A549 (cell line): Measurements from ENCODE around the gene KCNE4. TPM values are rescaled to one million over a fixed set of nuclear protein-coding genes. Genes with fewer than 3 reads are reported as not detected.

ENCODE experiments used
- ATAC-seq, 2 experiments: fragments of 200-7000 bp in 1 of 2; fragments of >200 bp in 1 of 2; cut with Nextera tagmentation in 1 of 2; cut with Tn5 transposase in 1 of 2; 3 replicates each; pipeline versions ENCODE4 v1.8.0 to v1.9.1; 2018 to 2020; ENCODE audit warnings: mild to moderate bottlenecking in 1 of 2, moderate library complexity in 1 of 2
- CTCF ChIA-PET: fragments of 300-600 bp; sonication (Branson Sonifier 250); formaldehyde crosslinking; extraction: SDS; loops from one replicate; lab custom pipeline; 2021; ENCODE audit warnings: antibody characterized with exemption, inconsistent platforms; lab: Yijun Ruan, JAX
- POLR2A ChIA-PET: fragments of 350-600 bp; formaldehyde crosslinking; extraction: SDS; loops from one replicate; lab custom pipeline; 2021; ENCODE audit warnings: antibody characterized with exemption, inconsistent platforms; lab: Yijun Ruan, JAX
- DNase-seq, 2 experiments: peaks; one replicate each; pipeline versions ENCODE4 v3.0.0 to v3.0.0-alpha.2; 2011 to 2016; ENCODE audit warnings: low read depth in 1 of 2, low spot score in 1 of 2
- FAIRE-seq: peaks from 2 replicates; lab custom pipeline; 2011; peaks lifted over from hg19 to GRCh38; lab: Jason Lieb, UNC
- H3K27ac ChIP-seq, 2 experiments: fragments of >200 bp; sonication (Bioruptor Twin); formaldehyde crosslinking; 3 replicates each; pipeline ENCODE4 v1.5.1; 2016 to 2017
- H3K4me1 ChIP-seq: fragments of >200 bp; sonication (Bioruptor Twin); formaldehyde crosslinking; 3 replicates; pipeline ENCODE4 v1.6.1; 2016
- H3K4me2 ChIP-seq: fragments of >200 bp; sonication (Bioruptor Twin); formaldehyde crosslinking; 3 replicates; pipeline ENCODE4 v1.6.1; 2016
- H3K4me3 ChIP-seq: fragments of >200 bp; sonication (Bioruptor Twin); formaldehyde crosslinking; 3 replicates; pipeline ENCODE4 v1.5.1; 2016
- H3K9me3 ChIP-seq: fragments of >200 bp; sonication (Bioruptor Twin); formaldehyde crosslinking; 3 replicates; pipeline ENCODE4 v1.6.1; 2016
- CEBPB ChIP-seq, 2 experiments: fragments of >200 bp in 1 of 2; sonication (Bioruptor Twin) in 1 of 2; formaldehyde crosslinking in 1 of 2; IDR thresholded peaks; 2 replicates each; pipeline ENCODE4 v1.6.1; 2012 to 2016
- CHD4 ChIP-seq: fragments of 200-600 bp; sonication (generic); IDR thresholded peaks from 2 replicates; pipeline ENCODE4 v1.6.1; 2016; ENCODE audit warnings: antibody characterized with exemption, mild to moderate bottlenecking, borderline replicate concordance
- EHF ChIP-seq: fragments of 250-450 bp; sonication (Bioruptor Pico); IDR thresholded peaks from 2 replicates; pipeline ENCODE4 v1.5.0; 2020; ENCODE audit warnings: mild to moderate bottlenecking
- ESRRA ChIP-seq: fragments of 150-350 bp; IDR thresholded peaks from 2 replicates; pipeline ENCODE4 v1.6.1; 2014; ENCODE audit warnings: mild to moderate bottlenecking, low read length, borderline replicate concordance
- FOXS1 ChIP-seq: fragments of 250-450 bp; sonication (Bioruptor Pico); IDR thresholded peaks from 2 replicates; pipeline ENCODE4 v1.5.0; 2020; ENCODE audit warnings: mild to moderate bottlenecking, moderate library complexity
- HOXB13 ChIP-seq: fragments of 250-450 bp; sonication (Bioruptor Pico); IDR thresholded peaks from 2 replicates; pipeline ENCODE4 v1.5.0; 2020; ENCODE audit warnings: low read depth, mild to moderate bottlenecking, moderate library complexity
- HOXB5 ChIP-seq: fragments of 250-450 bp; sonication (Bioruptor Pico); IDR thresholded peaks from 2 replicates; pipeline ENCODE4 v1.5.0; 2020; ENCODE audit warnings: mild to moderate bottlenecking, moderate library complexity
- JUN ChIP-seq, 2 experiments: fragments of >200 bp; sonication (Bioruptor Twin); formaldehyde crosslinking; IDR thresholded peaks; 2 replicates in 1 of 2; 3 replicates in 1 of 2; pipeline ENCODE4 v1.6.1; 2016 to 2017
- JUNB ChIP-seq: fragments of >200 bp; sonication (Bioruptor Twin); formaldehyde crosslinking; IDR thresholded peaks from 2 replicates; pipeline ENCODE4 v1.6.1; 2016
- KDM1A ChIP-seq: fragments of 200-600 bp; sonication (generic); IDR thresholded peaks from 2 replicates; pipeline ENCODE4 v1.6.1; 2016; ENCODE audit warnings: low read depth, mild to moderate bottlenecking
- MAFK ChIP-seq: fragments of 450-650 bp; IDR thresholded peaks from 2 replicates; pipeline ENCODE4 v1.6.1; 2014; ENCODE audit not compliant: partially characterized antibody
- MYC ChIP-seq: IDR thresholded peaks from 2 replicates; pipeline ENCODE4 v1.6.1; 2012; ENCODE audit warnings: mild to moderate bottlenecking, inconsistent platforms, low read length, improper control_type of control experiment, borderline replicate concordance
- NFE2L2 ChIP-seq: fragments of 150-350 bp; conservative IDR thresholded peaks from 2 replicates; pipeline ENCODE4 v1.6.1; 2014; ENCODE audit warnings: low read length
- POLR2A ChIP-seq: IDR thresholded peaks from 2 replicates; pipeline ENCODE4 v1.6.1; 2012; ENCODE audit warnings: mild to moderate bottlenecking, low read length
- RAD21 ChIP-seq, 2 experiments: fragments of >200 bp in 1 of 2; sonication (Bioruptor Twin) in 1 of 2; formaldehyde crosslinking in 1 of 2; IDR thresholded peaks in 1 of 2; conservative IDR thresholded peaks in 1 of 2; 2 replicates in 1 of 2; 3 replicates in 1 of 2; pipeline ENCODE4 v1.6.1; 2012 to 2018; ENCODE audit warnings: inconsistent platforms in 1 of 2
- RARB ChIP-seq: fragments of 250-450 bp; sonication (Bioruptor Pico); IDR thresholded peaks from 2 replicates; pipeline ENCODE4 v1.8.0; 2021; ENCODE audit warnings: mild to moderate bottlenecking, moderate library complexity
- RNF2 ChIP-seq: fragments of 200-600 bp; sonication (generic); IDR thresholded peaks from 2 replicates; pipeline ENCODE4 v1.6.1; 2016; ENCODE audit warnings: low read depth, mild to moderate bottlenecking, antibody characterized with exemption, moderate library complexity, borderline replicate concordance
- SMC3 ChIP-seq: fragments of >200 bp; sonication (Bioruptor Twin); formaldehyde crosslinking; IDR thresholded peaks from 3 replicates; pipeline ENCODE4 v1.6.1; 2018; ENCODE audit warnings: inconsistent platforms
- ZFP36 ChIP-seq: fragments of 450-650 bp; IDR thresholded peaks from 2 replicates; pipeline ENCODE4 v1.6.1; 2014; ENCODE audit warnings: borderline replicate concordance; ENCODE audit not compliant: partially characterized antibody
- ZNF302 ChIP-seq: fragments of 250-450 bp; sonication (Bioruptor Pico); IDR thresholded peaks from 2 replicates; pipeline ENCODE4 v1.9.0; 2021; ENCODE audit warnings: inconsistent platforms, mild to moderate bottlenecking, moderate library complexity
- ZSCAN20 ChIP-seq: fragments of 250-450 bp; sonication (Bioruptor Pico); IDR thresholded peaks from 2 replicates; pipeline ENCODE4 v1.8.0; 2022; ENCODE audit warnings: mild to moderate bottlenecking, moderate library complexity
- WGBS: methylation state at CpG from one replicate; pipeline ENCODE4 v1.1.6; 2017; ENCODE audit errors: missing lambda C conversion rate; 5-methylcytosine and 5-hydroxymethylcytosine counted together
- polyA plus RNA-seq, 4 experiments: library from polyadenylated mRNA; depleted of rRNA in 3 of 4; stranded (reverse); fragments of >200 nt; fragmentation: RNase III in 1 of 4; extraction: RNeasy Plus Mini Kit Qiagen cat#74134 plus additional on column Dnase treatment in 1 of 4; gene quantifications; 2 replicates in 3 of 4; 3 replicates in 1 of 4; pipeline ENCODE4 v1.2.3, GENCODE V29; 2011 to 2017
- TF ChIP-seq, protein P1 (sequence below): fragments of 450-650 bp; IDR thresholded peaks from 2 replicates; pipeline ENCODE4 v1.6.1; 2014; ENCODE audit warnings: antibody characterized with exemption
- TF ChIP-seq, protein P2 (sequence below): IDR thresholded peaks from 2 replicates; pipeline ENCODE4 v1.6.1; 2012; ENCODE audit warnings: low read depth, borderline replicate concordance
- TF ChIP-seq, protein P3 (sequence below): fragments of 200-600 bp; sonication (generic); IDR thresholded peaks from 2 replicates; pipeline ENCODE4 v1.6.1; 2016; ENCODE audit warnings: antibody characterized with exemption, mild to moderate bottlenecking, moderate library complexity
- TF ChIP-seq, protein P4 (sequence below): fragments of 150-350 bp; IDR thresholded peaks from 2 replicates; pipeline ENCODE4 v1.6.1; 2014; ENCODE audit warnings: low read depth, mild to moderate bottlenecking, low read length

The KCNE4 gene
- polyA plus RNA-seq, 2 of the 4 experiments (the other 2 are of a cell fraction) = 1.4 to 3.6 TPM

DNA sequence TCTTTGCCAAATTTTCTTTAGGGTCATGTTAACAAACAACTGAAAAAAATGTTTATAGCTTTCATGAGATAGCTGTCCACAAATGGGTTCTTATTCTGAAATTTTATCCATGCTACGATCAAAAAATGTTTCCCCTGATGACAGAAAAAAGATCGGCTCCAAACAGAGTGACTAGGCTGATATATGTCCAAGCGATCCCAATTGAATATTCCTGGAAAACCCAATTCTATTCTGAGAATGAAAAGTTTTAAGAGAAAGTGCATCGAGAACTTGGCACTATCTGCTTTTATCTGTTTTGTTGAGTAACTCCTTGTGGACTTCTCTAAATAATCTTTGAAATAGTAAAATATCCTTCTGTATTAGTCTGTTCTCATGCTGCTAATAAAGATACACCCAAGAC, 19.1 kb downstream of the KCNE4 start (continued):
- no peak for TF ChIP-seq NFE2L2
- TF ChIP-seq FOXS1 (CRISPR knock-in tag) = no peak
- TF ChIP-seq, protein P1, sequence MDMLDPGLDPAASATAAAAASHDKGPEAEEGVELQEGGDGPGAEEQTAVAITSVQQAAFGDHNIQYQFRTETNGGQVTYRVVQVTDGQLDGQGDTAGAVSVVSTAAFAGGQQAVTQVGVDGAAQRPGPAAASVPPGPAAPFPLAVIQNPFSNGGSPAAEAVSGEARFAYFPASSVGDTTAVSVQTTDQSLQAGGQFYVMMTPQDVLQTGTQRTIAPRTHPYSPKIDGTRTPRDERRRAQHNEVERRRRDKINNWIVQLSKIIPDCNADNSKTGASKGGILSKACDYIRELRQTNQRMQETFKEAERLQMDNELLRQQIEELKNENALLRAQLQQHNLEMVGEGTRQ = no peak

DNA sequence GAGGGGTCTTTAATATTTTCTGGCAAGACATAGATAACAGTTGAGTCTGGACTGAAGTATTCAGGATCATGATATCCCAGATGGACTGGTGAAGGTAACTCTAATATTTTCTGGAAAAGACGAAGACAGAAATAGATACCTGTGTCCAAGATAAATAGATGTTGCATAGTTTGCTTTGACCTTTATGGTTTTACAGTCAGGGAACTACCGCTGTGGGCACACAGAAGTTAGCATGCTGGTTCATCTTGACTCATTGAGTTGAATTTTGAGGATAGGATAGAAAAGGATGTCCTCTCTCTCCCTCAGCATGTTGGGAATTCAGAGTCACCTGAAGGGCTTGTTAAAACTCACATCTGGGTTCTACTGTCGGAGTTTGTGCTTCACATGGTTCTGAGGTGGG, 20.8 kb downstream of the KCNE4 start:
- H3K4me3 ChIP-seq = no peak overlapping the region
- no peaks in the 10 kb centered on the region for H3K4me1 ChIP-seq
- TF ChIP-seq MAFK = no peak
- no peak for TF ChIP-seq ZNF302 (CRISPR knock-in tag)
- no peak for TF ChIP-seq SMC3
- no peak for TF ChIP-seq CEBPB (IDR thresholded peaks at IDR 0.05)
- TF ChIP-seq RARB (CRISPR knock-in tag) = no peak
- TF ChIP-seq, protein P2, sequence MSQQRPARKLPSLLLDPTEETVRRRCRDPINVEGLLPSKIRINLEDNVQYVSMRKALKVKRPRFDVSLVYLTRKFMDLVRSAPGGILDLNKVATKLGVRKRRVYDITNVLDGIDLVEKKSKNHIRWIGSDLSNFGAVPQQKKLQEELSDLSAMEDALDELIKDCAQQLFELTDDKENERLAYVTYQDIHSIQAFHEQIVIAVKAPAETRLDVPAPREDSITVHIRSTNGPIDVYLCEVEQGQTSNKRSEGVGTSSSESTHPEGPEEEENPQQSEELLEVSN = no peak
- TF ChIP-seq RNF2 = no peak
- TF ChIP-seq JUN (IDR thresholded peaks at IDR 0.05) = no peak
- TF ChIP-seq HOXB13 (CRISPR knock-in tag) = no peak
- no peak for TF ChIP-seq ESRRA
- TF ChIP-seq EHF (CRISPR knock-in tag) = no peak
- no peak for TF ChIP-seq POLR2A
- TF ChIP-seq MYC = no peak
- no peak for TF ChIP-seq FOXS1 (CRISPR knock-in tag)
- no peak for TF ChIP-seq HOXB5 (CRISPR knock-in tag)
- TF ChIP-seq KDM1A = no peak
- TF ChIP-seq, protein P3, sequence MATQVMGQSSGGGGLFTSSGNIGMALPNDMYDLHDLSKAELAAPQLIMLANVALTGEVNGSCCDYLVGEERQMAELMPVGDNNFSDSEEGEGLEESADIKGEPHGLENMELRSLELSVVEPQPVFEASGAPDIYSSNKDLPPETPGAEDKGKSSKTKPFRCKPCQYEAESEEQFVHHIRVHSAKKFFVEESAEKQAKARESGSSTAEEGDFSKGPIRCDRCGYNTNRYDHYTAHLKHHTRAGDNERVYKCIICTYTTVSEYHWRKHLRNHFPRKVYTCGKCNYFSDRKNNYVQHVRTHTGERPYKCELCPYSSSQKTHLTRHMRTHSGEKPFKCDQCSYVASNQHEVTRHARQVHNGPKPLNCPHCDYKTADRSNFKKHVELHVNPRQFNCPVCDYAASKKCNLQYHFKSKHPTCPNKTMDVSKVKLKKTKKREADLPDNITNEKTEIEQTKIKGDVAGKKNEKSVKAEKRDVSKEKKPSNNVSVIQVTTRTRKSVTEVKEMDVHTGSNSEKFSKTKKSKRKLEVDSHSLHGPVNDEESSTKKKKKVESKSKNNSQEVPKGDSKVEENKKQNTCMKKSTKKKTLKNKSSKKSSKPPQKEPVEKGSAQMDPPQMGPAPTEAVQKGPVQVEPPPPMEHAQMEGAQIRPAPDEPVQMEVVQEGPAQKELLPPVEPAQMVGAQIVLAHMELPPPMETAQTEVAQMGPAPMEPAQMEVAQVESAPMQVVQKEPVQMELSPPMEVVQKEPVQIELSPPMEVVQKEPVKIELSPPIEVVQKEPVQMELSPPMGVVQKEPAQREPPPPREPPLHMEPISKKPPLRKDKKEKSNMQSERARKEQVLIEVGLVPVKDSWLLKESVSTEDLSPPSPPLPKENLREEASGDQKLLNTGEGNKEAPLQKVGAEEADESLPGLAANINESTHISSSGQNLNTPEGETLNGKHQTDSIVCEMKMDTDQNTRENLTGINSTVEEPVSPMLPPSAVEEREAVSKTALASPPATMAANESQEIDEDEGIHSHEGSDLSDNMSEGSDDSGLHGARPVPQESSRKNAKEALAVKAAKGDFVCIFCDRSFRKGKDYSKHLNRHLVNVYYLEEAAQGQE = no peak
- 58% methylated on average over 3 of the region's 3 CpGs for WGBS
- FAIRE-seq = no peak
- no peak for ATAC-seq
- no peak overlapping the region for H3K4me2 ChIP-seq
- no peaks in the 10 kb centered on the region for H3K9me3 ChIP-seq
- ChIA-PET POLR2A (no interaction called here), CTCF (interaction anchor here (0.9 kb wide), 1 partner anchor 101 kb away, joined by 3 read pairs; no protein-coding TSS in a partner anchor)
- no peak for DNase-seq
- no peak overlapping the region for H3K27ac ChIP-seq

DNA sequence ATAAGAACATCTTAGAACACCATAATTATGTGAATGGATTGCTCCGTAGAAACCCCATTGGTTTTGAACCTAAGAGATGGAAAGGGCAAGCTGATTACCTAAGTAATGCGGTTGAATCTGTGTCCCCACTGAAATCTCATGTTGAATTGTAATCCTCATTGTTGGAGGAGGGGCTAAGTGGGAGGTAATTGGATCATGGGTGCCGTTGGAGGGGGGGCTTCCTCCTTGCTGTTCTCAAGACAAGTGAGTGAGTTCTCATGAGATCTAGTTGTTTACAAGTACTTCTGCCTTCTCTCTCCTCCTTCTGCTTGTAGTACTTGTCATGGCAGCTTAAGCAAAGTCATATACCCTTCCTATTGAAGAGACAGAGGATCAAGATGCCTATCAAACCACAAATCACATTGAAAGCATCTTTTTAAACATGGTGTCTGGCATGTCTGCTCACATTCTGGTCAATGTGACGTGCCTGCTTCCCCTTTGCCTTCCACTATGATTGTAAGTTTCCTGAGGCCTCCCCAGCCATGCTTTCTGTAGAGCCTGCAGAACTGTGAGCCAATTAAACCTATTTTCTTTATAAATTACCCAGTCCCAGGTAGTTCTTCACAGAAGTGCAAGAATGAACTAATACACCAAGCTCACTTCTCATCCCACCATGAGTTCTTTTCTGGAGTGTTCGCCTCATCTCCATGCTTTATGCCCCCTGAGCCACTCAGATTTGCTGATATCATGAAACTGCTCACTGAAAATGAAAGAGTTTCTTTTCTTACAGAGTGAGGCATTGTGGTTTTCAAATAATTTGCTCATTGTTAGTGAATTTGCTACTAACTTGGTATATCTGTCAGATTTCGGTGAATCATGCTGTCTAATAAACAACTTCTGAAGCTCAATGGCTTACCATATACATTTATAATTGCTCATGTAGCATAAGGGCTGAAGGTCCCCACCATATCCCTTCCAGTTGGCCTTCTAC, 23.6 kb downstream of the KCNE4 start:
- CTCF ChIA-PET = interaction anchor here (1.2 kb wide), 1 partner anchor 27 kb away, joined by 3 read pairs; no protein-coding TSS in a partner anchor
- POLR2A ChIA-PET = no interaction called here
- no peak overlapping the region for H3K4me2 ChIP-seq
- no peak overlapping the region for H3K27ac ChIP-seq
- H3K4me3 ChIP-seq = no peak overlapping the region
- DNase-seq = no peak
- no peak for ATAC-seq
- no peak for FAIRE-seq
- H3K9me3 ChIP-seq = no peaks in the 10 kb centered on the region
- no peaks in the 10 kb centered on the region for H3K4me1 ChIP-seq
- WGBS = 61% methylated on average over 6 of the region's 6 CpGs
- TF ChIP-seq CHD4 = no peak
- no peak for TF ChIP-seq ZFP36
- no peak for TF ChIP-seq ZSCAN20
- TF ChIP-seq RAD21 (conservative IDR thresholded peaks at IDR 0.05 in 1 of 2, IDR thresholded peaks at IDR 0.05 in 1 of 2) = no peak
- TF ChIP-seq, protein P3 = no peak
- no peak for TF ChIP-seq JUNB
- TF ChIP-seq, protein P4, sequence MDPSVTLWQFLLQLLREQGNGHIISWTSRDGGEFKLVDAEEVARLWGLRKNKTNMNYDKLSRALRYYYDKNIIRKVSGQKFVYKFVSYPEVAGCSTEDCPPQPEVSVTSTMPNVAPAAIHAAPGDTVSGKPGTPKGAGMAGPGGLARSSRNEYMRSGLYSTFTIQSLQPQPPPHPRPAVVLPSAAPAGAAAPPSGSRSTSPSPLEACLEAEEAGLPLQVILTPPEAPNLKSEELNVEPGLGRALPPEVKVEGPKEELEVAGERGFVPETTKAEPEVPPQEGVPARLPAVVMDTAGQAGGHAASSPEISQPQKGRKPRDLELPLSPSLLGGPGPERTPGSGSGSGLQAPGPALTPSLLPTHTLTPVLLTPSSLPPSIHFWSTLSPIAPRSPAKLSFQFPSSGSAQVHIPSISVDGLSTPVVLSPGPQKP = no peak
